ENCODE results near the gene TAF1A.

The TAF1A gene

GRCh38 chr1:222546091-222546490 is 43.6 kb downstream of the TAF1A start:
- Histone ChIP-seq H3K27ac (ENCODE audit: low read depth, low read length) (no peak overlapping the region), H3K9me3 (ENCODE audit: control insufficient read depth in 5 of 5, low read length in 5 of 5) (no peaks in the 10 kb centered on the region), H3K4me1 (ENCODE audit: control insufficient read depth in 5 of 5, insufficient read depth in 5 of 5, low read length in 5 of 5) (no peaks in the 10 kb centered on the region), H3K9ac (ENCODE audit: low read length in 5 of 5) (no peak overlapping the region), H3K27me3 (ENCODE audit: control insufficient read depth in 5 of 5, insufficient read depth in 4 of 5, low read length in 5 of 5) (peaks cover 3 to 18% (median 12%) of the 10 kb centered on the region in 5 donors), H3K36me3 (ENCODE audit: control insufficient read depth in 5 of 5, insufficient read depth in 5 of 5, low read length in 5 of 5) (no peaks in the 10 kb centered on the region), H3K4me3 (ENCODE audit: low read depth in 1 of 5, low read length in 5 of 5) (no peak overlapping the region)

- Histone ChIP-seq H3K27ac (ENCODE audit: low read depth, low read length) (no peak overlapping the region), H3K4me3 (ENCODE audit: low read depth in 1 of 5, low read length in 5 of 5) (no peak overlapping the region), H3K9me3 (ENCODE audit: control insufficient read depth in 5 of 5, low read length in 5 of 5) (no peaks in the 10 kb centered on the region), H3K36me3 (ENCODE audit: control insufficient read depth in 5 of 5, insufficient read depth in 5 of 5, low read length in 5 of 5) (no peaks in the 10 kb centered on the region), H3K9ac (ENCODE audit: low read length in 5 of 5) (no peak overlapping the region), H3K4me1 (ENCODE audit: control insufficient read depth in 5 of 5, insufficient read depth in 5 of 5, low read length in 5 of 5) (no peaks in the 10 kb centered on the region), H3K27me3 (ENCODE audit: control insufficient read depth in 5 of 5, insufficient read depth in 4 of 5, low read length in 5 of 5) (peaks cover 3 to 18% (median 12%) of the 10 kb centered on the region in 5 donors)
Measured at GRCh38 chr1:222543817-222544216, 45.9 kb downstream of the TAF1A start.

- no peak overlapping the region for H3K27ac ChIP-seq (ENCODE audit: low read depth, low read length)
- no peak overlapping the region for H3K9ac ChIP-seq (ENCODE audit: low read length in 5 of 5)
- peaks cover 0 to 15% (median 5%) of the 10 kb centered on the region in 5 donors for H3K27me3 ChIP-seq (ENCODE audit: control insufficient read depth in 5 of 5, insufficient read depth in 4 of 5, low read length in 5 of 5)
- H3K4me1 ChIP-seq (ENCODE audit: control insufficient read depth in 5 of 5, insufficient read depth in 5 of 5, low read length in 5 of 5): no peaks in the 10 kb centered on the region
- no peak overlapping the region for H3K4me3 ChIP-seq (ENCODE audit: low read depth in 1 of 5, low read length in 5 of 5)
- no peaks in the 10 kb centered on the region for H3K36me3 ChIP-seq (ENCODE audit: control insufficient read depth in 5 of 5, insufficient read depth in 5 of 5, low read length in 5 of 5)
- no peaks in the 10 kb centered on the region for H3K9me3 ChIP-seq (ENCODE audit: control insufficient read depth in 5 of 5, low read length in 5 of 5)
Measured at GRCh38 chr1:222540598-222540995, 49.1 kb downstream of the TAF1A start.

- no peak overlapping the region for H3K9ac ChIP-seq (ENCODE audit: low read length in 5 of 5)
- H3K4me3 ChIP-seq (ENCODE audit: low read depth in 1 of 5, low read length in 5 of 5): no peak overlapping the region
- no peaks in the 10 kb centered on the region for H3K4me1 ChIP-seq (ENCODE audit: control insufficient read depth in 5 of 5, insufficient read depth in 5 of 5, low read length in 5 of 5)
- no peaks in the 10 kb centered on the region for H3K9me3 ChIP-seq (ENCODE audit: control insufficient read depth in 5 of 5, low read length in 5 of 5)
- H3K36me3 ChIP-seq (ENCODE audit: control insufficient read depth in 5 of 5, insufficient read depth in 5 of 5, low read length in 5 of 5): no peaks in the 10 kb centered on the region
- H3K27me3 ChIP-seq (ENCODE audit: control insufficient read depth in 5 of 5, insufficient read depth in 4 of 5, low read length in 5 of 5): peaks cover 0 to 12% (median 4%) of the 10 kb centered on the region in 5 donors
- H3K27ac ChIP-seq (ENCODE audit: low read depth, low read length): no peak overlapping the region
Measured at GRCh38 chr1:222539951-222540597, 49.7 kb downstream of the TAF1A start.

GRCh38 chr1:222535455-222535854 is 54.3 kb downstream of the TAF1A start:
- Histone ChIP-seq H3K36me3 (ENCODE audit: control insufficient read depth in 5 of 5, insufficient read depth in 5 of 5, low read length in 5 of 5) (no peaks in the 10 kb centered on the region), H3K9me3 (ENCODE audit: control insufficient read depth in 5 of 5, low read length in 5 of 5) (no peaks in the 10 kb centered on the region), H3K4me1 (ENCODE audit: control insufficient read depth in 5 of 5, insufficient read depth in 5 of 5, low read length in 5 of 5) (no peaks in the 10 kb centered on the region), H3K4me3 (ENCODE audit: low read depth in 1 of 5, low read length in 5 of 5) (no peak overlapping the region), H3K27me3 (ENCODE audit: control insufficient read depth in 5 of 5, insufficient read depth in 4 of 5, low read length in 5 of 5) (no peaks in the 10 kb centered on the region), H3K27ac (ENCODE audit: low read depth, low read length) (no peak overlapping the region), H3K9ac (ENCODE audit: low read length in 5 of 5) (no peak overlapping the region)

- no peaks in the 10 kb centered on the region for H3K36me3 ChIP-seq (ENCODE audit: control insufficient read depth in 5 of 5, insufficient read depth in 5 of 5, low read length in 5 of 5)
- H3K9me3 ChIP-seq (ENCODE audit: control insufficient read depth in 5 of 5, low read length in 5 of 5): no peaks in the 10 kb centered on the region
Measured at GRCh38 chr1:222530852-222531251, 58.9 kb downstream of the TAF1A start.

GRCh38 chr1:222529916-222530315 is 59.8 kb downstream of the TAF1A start:
- Histone ChIP-seq H3K27ac (ENCODE audit: low read depth, low read length) (no peak overlapping the region), H3K9me3 (ENCODE audit: control insufficient read depth in 5 of 5, low read length in 5 of 5) (no peaks in the 10 kb centered on the region), H3K9ac (ENCODE audit: low read length in 5 of 5) (no peak overlapping the region), H3K4me1 (ENCODE audit: control insufficient read depth in 5 of 5, insufficient read depth in 5 of 5, low read length in 5 of 5) (peaks cover 0 to 8% (median 4%) of the 10 kb centered on the region in 5 donors), H3K27me3 (ENCODE audit: control insufficient read depth in 5 of 5, insufficient read depth in 4 of 5, low read length in 5 of 5) (no peaks in the 10 kb centered on the region), H3K36me3 (ENCODE audit: control insufficient read depth in 5 of 5, insufficient read depth in 5 of 5, low read length in 5 of 5) (no peaks in the 10 kb centered on the region), H3K4me3 (ENCODE audit: low read depth in 1 of 5, low read length in 5 of 5) (no peak overlapping the region)

More at GRCh38 chr1:222530852-222531251, 58.9 kb downstream of the TAF1A start:
- no peak overlapping the region for H3K4me3 ChIP-seq (ENCODE audit: low read depth in 1 of 5, low read length in 5 of 5)
- H3K27me3 ChIP-seq (ENCODE audit: control insufficient read depth in 5 of 5, insufficient read depth in 4 of 5, low read length in 5 of 5): no peaks in the 10 kb centered on the region
- peaks cover 0 to 8% (median 4%) of the 10 kb centered on the region in 5 donors for H3K4me1 ChIP-seq (ENCODE audit: control insufficient read depth in 5 of 5, insufficient read depth in 5 of 5, low read length in 5 of 5)
- no peak overlapping the region for H3K27ac ChIP-seq (ENCODE audit: low read depth, low read length)
- no peak overlapping the region for H3K9ac ChIP-seq (ENCODE audit: low read length in 5 of 5)

- Histone ChIP-seq H3K4me1 (ENCODE audit: control insufficient read depth in 5 of 5, insufficient read depth in 5 of 5, low read length in 5 of 5) (peaks cover 0 to 8% (median 4%) of the 10 kb centered on the region in 5 donors), H3K9ac (ENCODE audit: low read length in 5 of 5) (no peak overlapping the region), H3K36me3 (ENCODE audit: control insufficient read depth in 5 of 5, insufficient read depth in 5 of 5, low read length in 5 of 5) (no peaks in the 10 kb centered on the region)
Measured at GRCh38 chr1:222529181-222529580, 60.6 kb downstream of the TAF1A start.

GRCh38 chr1:222525951-222526350 is 63.8 kb downstream of the TAF1A start:
- no peaks in the 10 kb centered on the region for H3K36me3 ChIP-seq (ENCODE audit: control insufficient read depth in 5 of 5, insufficient read depth in 5 of 5, low read length in 5 of 5)

More at GRCh38 chr1:222529181-222529580, 60.6 kb downstream of the TAF1A start:
- H3K27me3 ChIP-seq (ENCODE audit: control insufficient read depth in 5 of 5, insufficient read depth in 4 of 5, low read length in 5 of 5): no peaks in the 10 kb centered on the region
- H3K9me3 ChIP-seq (ENCODE audit: control insufficient read depth in 5 of 5, low read length in 5 of 5): no peaks in the 10 kb centered on the region
- H3K27ac ChIP-seq (ENCODE audit: low read depth, low read length): no peak overlapping the region
- no peak overlapping the region for H3K4me3 ChIP-seq (ENCODE audit: low read depth in 1 of 5, low read length in 5 of 5)

GRCh38 chr1:222523852-222524251 is 65.9 kb downstream of the TAF1A start:
- H3K4me3 ChIP-seq (ENCODE audit: low read depth in 1 of 5, low read length in 5 of 5): no peak overlapping the region

More at GRCh38 chr1:222525951-222526350, 63.8 kb downstream of the TAF1A start:
- H3K27ac ChIP-seq (ENCODE audit: low read depth, low read length): no peak overlapping the region
- H3K9me3 ChIP-seq (ENCODE audit: control insufficient read depth in 5 of 5, low read length in 5 of 5): peaks cover 0 to 6% (median 0%) of the 10 kb centered on the region in 5 donors
- H3K4me3 ChIP-seq (ENCODE audit: low read depth in 1 of 5, low read length in 5 of 5): no peak overlapping the region
- H3K27me3 ChIP-seq (ENCODE audit: control insufficient read depth in 5 of 5, insufficient read depth in 4 of 5, low read length in 5 of 5): no peaks in the 10 kb centered on the region
- no peak overlapping the region for H3K9ac ChIP-seq (ENCODE audit: low read length in 5 of 5)
- peaks cover 0 to 8% (median 4%) of the 10 kb centered on the region in 5 donors for H3K4me1 ChIP-seq (ENCODE audit: control insufficient read depth in 5 of 5, insufficient read depth in 5 of 5, low read length in 5 of 5)

More at GRCh38 chr1:222523852-222524251, 65.9 kb downstream of the TAF1A start:
- Histone ChIP-seq H3K27me3 (ENCODE audit: control insufficient read depth in 5 of 5, insufficient read depth in 4 of 5, low read length in 5 of 5) (no peaks in the 10 kb centered on the region), H3K27ac (ENCODE audit: low read depth, low read length) (no peak overlapping the region), H3K4me1 (ENCODE audit: control insufficient read depth in 5 of 5, insufficient read depth in 5 of 5, low read length in 5 of 5) (no peaks in the 10 kb centered on the region), H3K36me3 (ENCODE audit: control insufficient read depth in 5 of 5, insufficient read depth in 5 of 5, low read length in 5 of 5) (no peaks in the 10 kb centered on the region), H3K9ac (ENCODE audit: low read length in 5 of 5) (no peak overlapping the region), H3K9me3 (ENCODE audit: control insufficient read depth in 5 of 5, low read length in 5 of 5) (peaks cover 0 to 6% (median 0%) of the 10 kb centered on the region in 5 donors)

All from subcutaneous abdominal adipose tissue (tissue), 5 donors.